Colonic mucosa (tissue), 4 donors: Measurements from ENCODE around the gene ALOXE3. TPM values are rescaled to one million over a fixed set of nuclear protein-coding genes. Genes with fewer than 3 reads are reported as not detected.

Experiments used
- DNase-seq: peaks from one replicate; pipeline ENCODE4 v3.0.0-alpha.2; 2020
- H3K27ac ChIP-seq: fragments of 200-600 bp; one replicate; pipeline ENCODE4 v1.8.0; 2021
- H3K27me3 ChIP-seq: fragments of 200-600 bp; one replicate; pipeline ENCODE4 v1.8.0; 2021
- H3K36me3 ChIP-seq: fragments of 200-600 bp; one replicate; pipeline ENCODE4 v1.8.0; 2021
- H3K4me1 ChIP-seq: fragments of 200-600 bp; one replicate; pipeline ENCODE4 v1.8.0; 2021; ENCODE audit warnings: mild to moderate bottlenecking
- H3K4me3 ChIP-seq: fragments of 200-600 bp; one replicate; pipeline ENCODE4 v1.8.0; 2021
- H3K9ac ChIP-seq, 2 donors: one replicate each; pipeline ENCODE4 v1.7.0; 2013; ENCODE audit warnings: control low read depth in 2 of 2, low read depth in 2 of 2, low read length in 2 of 2
- H3K9me3 ChIP-seq: fragments of 200-600 bp; one replicate; pipeline ENCODE4 v1.8.0; 2021
- CTCF ChIP-seq: fragments of 200-600 bp; IDR thresholded peaks from one replicate; pipeline ENCODE4 v1.8.0; 2022; ENCODE audit warnings: antibody characterized with exemption, mild to moderate bottlenecking
- intact Hi-C: fragments of 100-400 bp; cut with DNase I; formaldehyde crosslinking; loops from one replicate; pipeline ENCODE4 v1.14.1; 2022
- total RNA-seq, 2 donors: library from RNA; stranded (reverse); fragmentation: NEBNext Ultra II Directional in 1 of 2; extraction: Animal tissue kit (Norgen Biotek cat#: 25700) in 1 of 2; gene quantifications; one replicate each; pipeline ENCODE4 v1.2.1, GENCODE V29; 2021
- donor health status: healthy.
- donor health status: DM: no; HTN: no; CAD: no.
- donor health status: DM: no; HTN: no; CAD: no.

ALOXE3 gene
- total RNA-seq, 2 donors from 2014 or later: not detected

- Histone ChIP-seq H3K27ac (no peak overlapping the region), H3K4me3 (no peak overlapping the region), H3K4me1 (no peaks in the 10 kb centered on the region), H3K9me3 (no peaks in the 10 kb centered on the region), H3K27me3 (no peaks in the 10 kb centered on the region), H3K36me3 (no peaks in the 10 kb centered on the region), H3K9ac (no peak overlapping the region)
- TF ChIP-seq CTCF: no peak
- DNase-seq: no peak
- intact Hi-C loops: no loop called here
Measured at GRCh38 chr17:8105957-8106398, 12.3 kb downstream of the ALOXE3 start.

GRCh38 chr17:8104911-8105310 is 13.4 kb downstream of the ALOXE3 start:
- Histone ChIP-seq H3K36me3 (no peaks in the 10 kb centered on the region), H3K9me3 (no peaks in the 10 kb centered on the region), H3K4me1 (no peaks in the 10 kb centered on the region), H3K27me3 (no peaks in the 10 kb centered on the region), H3K4me3 (no peak overlapping the region), H3K27ac (no peak overlapping the region), H3K9ac (no peak overlapping the region)
- TF ChIP-seq CTCF: no peak
- no peak for DNase-seq
- intact Hi-C loops: no loop called here

DNA sequence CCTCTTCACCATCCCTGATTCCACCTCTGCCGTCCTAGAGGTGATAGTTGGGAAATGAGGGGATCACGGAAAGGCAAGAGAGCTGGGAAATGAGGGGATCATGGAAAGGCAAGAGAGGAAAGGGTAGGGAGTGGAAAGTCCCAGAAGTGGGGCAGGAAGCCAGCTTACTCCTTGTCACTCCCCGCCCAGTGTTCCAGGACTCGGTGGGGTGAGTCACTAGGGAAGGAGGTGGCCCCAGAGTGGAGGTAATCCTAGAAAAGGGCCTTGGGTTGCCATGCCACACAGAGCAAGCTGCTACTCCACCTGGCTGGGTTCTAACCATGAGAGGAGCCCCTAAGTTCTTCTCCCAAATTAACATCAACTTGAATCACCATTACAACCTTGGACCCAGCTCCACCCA is 14.8 kb downstream of the ALOXE3 start:
- no peak overlapping the region for H3K4me3 ChIP-seq
- intact Hi-C loops: no loop called here
- H3K9me3 ChIP-seq: no peaks in the 10 kb centered on the region
- DNase-seq: no peak
- H3K4me1 ChIP-seq: no peaks in the 10 kb centered on the region
- H3K9ac ChIP-seq: no peak overlapping the region
- H3K36me3 ChIP-seq: no peaks in the 10 kb centered on the region
- H3K27me3 ChIP-seq: no peaks in the 10 kb centered on the region
- no peak overlapping the region for H3K27ac ChIP-seq
- no peak for TF ChIP-seq CTCF

GRCh38 chr17:8101721-8102120 is 16.6 kb downstream of the ALOXE3 start:
- no peaks in the 10 kb centered on the region for H3K27me3 ChIP-seq
- TF ChIP-seq CTCF: no peak
- no peaks in the 10 kb centered on the region for H3K9me3 ChIP-seq
- no peak overlapping the region for H3K4me3 ChIP-seq
- no peaks in the 10 kb centered on the region for H3K4me1 ChIP-seq
- H3K27ac ChIP-seq: no peak overlapping the region
- no peaks in the 10 kb centered on the region for H3K36me3 ChIP-seq
- no peak overlapping the region for H3K9ac ChIP-seq
- intact Hi-C loops: no loop called here
- DNase-seq: no peak

DNA sequence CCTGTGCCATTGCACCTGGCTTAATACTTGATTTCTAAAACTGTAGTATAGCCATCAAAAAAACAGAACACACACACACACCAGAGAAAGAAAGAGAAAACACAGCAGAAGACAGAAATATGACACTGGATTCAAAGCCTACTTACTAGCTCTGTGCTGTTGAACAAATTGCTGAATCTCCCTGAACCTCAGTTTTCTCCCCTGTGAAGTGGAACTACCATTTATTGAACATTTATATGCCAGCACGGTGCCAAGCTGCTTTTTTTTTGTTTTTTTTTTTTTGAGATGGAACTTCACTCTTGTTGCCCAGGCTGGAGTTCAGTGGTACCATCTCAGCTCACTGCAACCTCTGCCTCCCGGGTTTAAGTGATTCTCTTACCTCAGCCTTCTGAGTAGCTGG is 17.6 kb downstream of the ALOXE3 start:
- no peak for DNase-seq
- no peak for TF ChIP-seq CTCF
- Histone ChIP-seq H3K4me3 (no peak overlapping the region), H3K27ac (no peak overlapping the region), H3K36me3 (no peaks in the 10 kb centered on the region), H3K9ac (no peak overlapping the region), H3K4me1 (no peaks in the 10 kb centered on the region), H3K27me3 (no peaks in the 10 kb centered on the region), H3K9me3 (no peaks in the 10 kb centered on the region)
- intact Hi-C loops: no loop called here

DNA sequence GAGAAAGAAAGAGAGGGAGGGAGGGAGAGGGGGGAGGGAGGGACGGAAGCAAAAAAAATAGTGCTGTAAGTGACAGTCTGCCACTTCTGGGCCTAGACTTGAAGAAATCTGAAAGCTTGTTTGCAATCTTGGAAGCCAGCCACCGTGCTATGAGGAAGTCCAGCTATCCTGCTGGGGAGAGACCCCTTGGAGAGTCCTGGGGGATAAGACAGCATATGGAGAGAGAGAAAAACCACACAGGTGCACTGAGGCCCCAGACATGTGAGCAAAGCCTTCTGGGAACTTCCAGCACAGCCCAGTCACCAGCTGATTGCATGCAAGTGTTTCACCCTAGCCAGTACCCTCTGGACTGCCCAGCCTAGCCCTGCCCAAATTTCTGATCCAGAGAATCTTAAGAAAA is 18.2 kb downstream of the ALOXE3 start:
- intact Hi-C loops: no loop called here
- TF ChIP-seq CTCF: no peak
- no peak overlapping the region for H3K9ac ChIP-seq
- no peaks in the 10 kb centered on the region for H3K27me3 ChIP-seq
- H3K4me1 ChIP-seq: no peaks in the 10 kb centered on the region
- H3K27ac ChIP-seq: no peak overlapping the region
- no peak for DNase-seq
- H3K9me3 ChIP-seq: no peaks in the 10 kb centered on the region
- H3K4me3 ChIP-seq: no peak overlapping the region
- no peaks in the 10 kb centered on the region for H3K36me3 ChIP-seq
